ENCODE results near the gene MAD1L1.

- TF ChIP-seq CTCF (conservative IDR thresholded peaks at IDR 0.05 in 1 of 2, IDR thresholded peaks at IDR 0.05 in 1 of 2; ENCODE audit: low read depth in 1 of 2, low read length in 2 of 2) (no peak), EZH2 (IDR thresholded peaks at IDR 0.05; ENCODE audit: low read length, missing control alignments) (no peak)
Measured at GRCh38 chr7:1915956-1916600, 316.7 kb downstream of the MAD1L1 start.

Data from fibroblast of lung (primary cell).